HG02970 (cell line): ENCODE measurements around the gene URB1.
"Not testable (repeated sequence)": the region's sequence is repeated elsewhere in the genome, so short reads cannot be mapped to it uniquely, and the experiment has no call there.

Experiments
- ATAC-seq: cut with Tn5 transposase; IDR thresholded peaks from one replicate; pipeline ENCODE4 v1.9.1; 2021; ENCODE audit warnings: mild to moderate bottlenecking, moderate library complexity, moderate number of reproducible peaks; ENCODE audit not compliant: unreplicated experiment, low FRiP score

URB1 gene

DNA sequence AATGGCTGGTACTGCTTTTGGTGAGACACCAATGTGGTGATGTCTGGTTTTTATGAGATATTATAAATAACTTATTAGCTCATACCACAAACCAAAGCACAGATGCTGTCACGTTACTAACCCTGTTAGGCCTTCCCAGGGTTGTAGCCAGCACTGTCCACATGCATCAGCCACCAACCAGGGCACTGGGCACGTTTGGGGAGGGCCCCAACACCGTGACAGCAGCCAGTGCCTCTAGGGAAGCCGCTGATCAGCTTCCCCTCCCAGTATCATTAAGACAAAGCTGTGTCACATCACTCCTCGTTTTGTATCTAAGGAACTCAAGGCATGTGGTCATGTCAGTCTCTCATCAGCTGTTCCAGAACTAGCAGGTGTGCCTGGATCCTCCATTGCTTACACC is 13.9 kb downstream of the URB1 start:
- no peak for ATAC-seq

DNA sequence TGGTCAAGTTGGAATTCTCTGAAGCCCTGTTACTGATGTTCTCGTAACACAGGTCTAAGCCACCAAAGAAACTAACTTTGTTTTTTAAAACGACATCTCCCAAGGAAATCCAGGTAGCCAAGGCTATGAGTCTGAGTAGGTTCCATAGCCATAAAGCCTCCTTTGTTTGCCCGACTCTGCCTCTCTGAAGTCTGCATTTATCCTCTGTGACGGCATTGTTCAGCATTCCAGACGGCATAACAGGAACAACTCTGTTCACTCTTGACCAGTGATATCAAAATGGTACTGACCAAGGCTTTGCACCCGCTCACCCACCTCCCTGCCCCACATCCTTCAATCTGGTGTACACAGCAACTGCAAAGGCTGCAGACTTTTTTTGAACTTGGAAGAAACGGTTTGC is 14.8 kb downstream of the URB1 start:
- no peak for ATAC-seq

DNA sequence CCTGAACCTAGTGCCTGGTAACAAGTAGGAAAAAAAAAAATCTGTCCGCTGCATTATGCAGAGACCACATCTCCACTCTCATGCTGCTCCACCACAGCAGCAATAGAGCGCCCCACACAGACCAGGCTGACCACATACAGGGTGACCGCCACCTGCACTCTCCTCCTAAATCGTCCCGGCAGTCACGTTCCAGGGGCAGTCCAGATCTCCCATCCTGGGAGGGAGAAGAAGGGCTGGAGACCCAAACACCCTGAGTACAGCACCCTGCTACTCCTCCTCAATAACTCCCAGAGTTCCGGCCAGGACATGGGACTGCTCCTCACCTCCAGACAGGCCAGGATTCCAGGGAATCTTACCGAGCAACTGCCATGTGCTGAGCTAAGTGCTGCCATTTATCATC is 15.3 kb downstream of the URB1 start:
- no peak for ATAC-seq

DNA sequence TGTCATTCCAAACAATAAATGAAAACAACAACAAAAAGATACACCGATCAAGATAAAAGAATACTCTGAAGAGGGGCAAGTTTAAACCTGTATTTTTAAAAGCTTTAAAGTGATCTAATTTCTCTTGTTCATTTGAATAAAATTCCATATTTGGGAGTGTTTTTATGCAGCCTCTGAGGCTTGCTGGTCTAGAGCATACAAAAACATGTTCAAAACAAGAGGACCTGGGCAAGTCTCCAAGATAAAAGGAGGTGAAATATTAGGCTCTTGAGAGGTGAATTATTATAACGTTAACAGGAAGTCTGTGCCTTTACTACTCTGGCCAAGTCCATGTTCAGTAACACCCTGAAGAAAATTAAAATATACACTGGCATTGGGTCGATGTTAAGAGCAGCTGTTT is 20.1 kb downstream of the URB1 start:
- no peak for ATAC-seq

GRCh38 chr21:32371913-32372314 is 20.9 kb downstream of the URB1 start:
- no peak for ATAC-seq

- ATAC-seq, result no peak
Measured at GRCh38 chr21:32370998-32371766, 21.6 kb downstream of the URB1 start.

DNA sequence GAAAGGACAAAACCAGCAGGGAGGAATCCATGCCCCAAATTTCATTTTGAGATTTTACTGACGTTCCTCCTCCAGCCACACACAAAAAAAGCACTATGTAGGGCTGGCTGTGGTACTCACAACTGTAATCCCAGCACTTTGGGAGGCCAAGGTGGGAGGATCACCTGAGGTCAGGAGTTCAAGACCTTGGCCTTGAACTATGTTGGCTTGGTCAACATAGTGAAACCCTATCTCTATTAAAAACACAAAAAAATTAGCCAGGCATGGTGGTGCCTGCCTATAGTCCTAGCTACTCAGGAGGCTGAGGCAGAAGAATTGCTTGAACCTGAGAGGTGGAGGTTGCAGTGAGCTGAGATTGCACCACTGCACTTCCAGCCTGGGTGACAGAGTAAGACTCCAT is 23.9 kb downstream of the URB1 start:
- ATAC-seq, result not testable (repeated sequence)

- no peak for ATAC-seq
Measured at GRCh38 chr21:32368386-32368785, 24.4 kb downstream of the URB1 start.

DNA sequence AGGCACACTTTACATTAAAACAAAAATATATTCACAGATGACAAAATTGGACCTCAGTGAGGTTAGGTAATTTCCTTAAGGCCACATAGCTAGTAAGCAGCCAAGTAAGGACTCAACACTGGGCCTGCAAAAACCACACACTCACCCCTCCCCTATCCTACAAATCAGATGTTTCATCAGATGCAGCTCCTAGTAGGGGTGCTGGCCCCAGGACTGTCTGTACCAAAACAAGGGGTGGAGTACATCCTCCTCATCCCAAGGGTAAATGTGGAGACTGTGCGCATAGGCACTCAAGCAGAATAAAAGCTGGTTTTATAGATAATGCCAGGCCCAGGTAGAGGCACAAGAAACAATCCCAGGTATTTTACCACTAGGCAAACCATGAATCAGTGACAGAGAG is 25.7 kb downstream of the URB1 start:
- ATAC-seq, result no peak

DNA sequence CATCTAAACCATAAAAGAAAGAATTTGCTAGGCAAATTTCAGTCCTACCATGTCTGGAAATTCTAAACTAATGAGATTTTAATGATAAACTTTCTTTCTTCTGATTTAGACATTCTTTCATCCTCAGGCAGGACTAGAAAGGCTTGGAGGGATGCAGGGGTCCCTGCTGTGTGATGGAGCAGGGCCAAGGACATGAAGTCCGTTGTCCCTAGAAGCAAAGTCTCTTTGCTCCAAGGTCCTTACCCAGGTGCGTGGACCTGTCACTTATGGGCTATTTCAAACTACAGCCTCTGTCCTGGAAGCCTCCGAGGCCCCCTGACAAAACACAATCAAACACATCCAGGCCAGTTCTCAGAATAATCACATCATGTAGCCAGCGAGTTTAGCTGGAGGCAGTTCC is 26.6 kb downstream of the URB1 start:
- ATAC-seq, result no peak

- no peak for ATAC-seq
Measured at GRCh38 chr21:32364796-32365195, 28.0 kb downstream of the URB1 start.

DNA sequence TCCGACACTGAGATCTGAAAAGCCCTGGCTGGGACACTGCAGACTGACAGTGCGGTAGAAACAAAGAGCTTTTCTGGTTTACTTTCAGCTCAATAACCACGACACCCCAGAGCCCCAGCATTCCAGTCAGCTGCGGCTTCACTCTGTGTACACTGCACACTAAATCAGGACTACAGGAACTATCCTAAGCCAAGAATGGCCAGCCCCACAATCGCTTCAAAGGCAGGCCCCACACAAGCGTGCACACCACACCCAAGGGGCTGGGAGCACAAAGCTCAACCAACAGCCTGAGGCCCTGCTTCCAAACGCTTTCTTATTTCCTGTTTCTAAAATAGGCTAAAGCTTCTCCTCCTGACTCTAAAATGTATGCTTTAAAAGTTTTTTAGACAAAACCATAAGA is 28.4 kb downstream of the URB1 start:
- no peak for ATAC-seq

GRCh38 chr21:32360401-32360975 is 32.3 kb downstream of the URB1 start:
- ATAC-seq, result no peak

DNA sequence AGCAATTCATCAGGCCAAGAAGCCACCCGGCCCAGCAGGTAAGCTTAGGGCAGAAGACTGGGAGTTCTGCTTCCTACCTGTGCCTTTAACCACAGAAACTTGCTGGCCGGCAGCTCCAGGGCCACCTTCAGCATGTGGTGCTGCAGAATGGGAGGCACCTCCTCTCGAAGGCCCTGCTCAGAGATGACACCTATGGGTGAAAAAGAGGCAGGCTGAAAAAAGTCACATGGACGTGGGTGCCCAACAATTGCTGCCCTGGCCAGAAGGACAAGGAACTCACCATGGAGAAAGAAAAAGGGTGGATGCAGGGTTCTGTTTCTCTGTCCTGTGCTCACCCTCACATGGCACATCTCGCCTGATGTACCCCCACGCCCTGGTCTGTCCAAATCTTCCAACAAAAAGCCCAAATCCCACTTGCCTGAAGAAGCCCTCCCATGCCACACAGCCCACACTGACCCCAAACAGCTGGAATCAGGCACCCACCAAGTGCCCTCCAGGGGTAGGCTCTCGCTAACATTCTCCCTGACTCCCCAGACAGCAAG is 33.0 kb downstream of the URB1 start:
- ATAC-seq, result no peak

DNA sequence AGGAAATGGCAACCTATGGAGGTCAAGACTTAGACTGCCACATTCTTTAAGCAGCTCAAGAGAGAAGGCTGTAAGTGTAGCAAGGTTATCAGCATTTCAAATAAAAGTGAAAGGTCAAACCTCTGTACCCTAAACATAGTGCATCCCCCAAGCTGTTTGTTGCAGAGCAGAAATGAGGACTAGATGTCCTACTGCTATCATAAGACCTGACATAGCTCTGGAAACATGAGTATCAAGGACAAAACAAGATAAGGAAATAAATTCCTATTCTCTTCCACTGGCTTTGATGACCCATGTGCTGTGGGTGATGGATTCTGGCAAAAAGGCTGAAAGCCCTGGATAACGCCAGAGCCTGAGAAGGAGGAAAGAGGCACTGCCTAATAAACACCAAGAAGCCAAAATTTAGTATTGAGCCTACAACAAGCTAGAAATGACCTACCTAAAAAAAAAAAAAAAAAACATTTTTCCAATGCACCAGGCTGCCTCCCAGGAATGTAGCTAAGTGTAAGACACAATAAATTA is 35.9 kb downstream of the URB1 start:
- ATAC-seq, result no peak

DNA sequence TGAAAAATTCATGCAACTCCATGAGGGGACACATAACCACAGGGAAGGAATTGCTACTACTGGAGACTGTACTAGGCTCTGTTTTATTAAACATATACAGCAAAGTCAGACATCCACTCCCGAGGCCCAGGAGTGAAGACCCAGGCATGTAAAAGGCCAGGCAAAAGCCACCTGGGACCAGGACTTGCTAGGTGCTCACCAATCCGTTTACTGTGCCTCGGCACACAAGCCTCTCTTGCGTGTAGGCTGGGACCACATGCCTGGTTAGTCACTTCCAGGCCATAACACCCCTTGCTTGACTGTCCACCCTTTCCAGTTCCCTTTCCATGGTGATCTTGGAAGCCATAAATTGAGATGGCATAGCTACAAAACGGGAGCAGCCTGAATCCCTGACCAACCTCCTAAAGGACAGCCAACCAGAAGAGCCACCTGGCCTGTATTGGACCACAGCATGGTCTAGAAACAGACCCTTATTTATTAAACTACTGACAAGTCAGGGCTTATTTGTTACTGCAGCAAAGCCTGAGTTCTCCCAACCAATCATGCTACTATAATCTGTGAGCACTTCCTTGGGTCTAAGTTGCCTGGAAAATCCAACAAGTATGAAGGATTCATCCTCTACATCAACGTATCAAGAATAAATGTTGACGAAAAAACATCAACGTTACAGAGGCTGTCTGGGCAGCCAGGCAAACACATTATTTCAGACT is 39.7 kb downstream of the URB1 start:
- ATAC-seq, result no peak

DNA sequence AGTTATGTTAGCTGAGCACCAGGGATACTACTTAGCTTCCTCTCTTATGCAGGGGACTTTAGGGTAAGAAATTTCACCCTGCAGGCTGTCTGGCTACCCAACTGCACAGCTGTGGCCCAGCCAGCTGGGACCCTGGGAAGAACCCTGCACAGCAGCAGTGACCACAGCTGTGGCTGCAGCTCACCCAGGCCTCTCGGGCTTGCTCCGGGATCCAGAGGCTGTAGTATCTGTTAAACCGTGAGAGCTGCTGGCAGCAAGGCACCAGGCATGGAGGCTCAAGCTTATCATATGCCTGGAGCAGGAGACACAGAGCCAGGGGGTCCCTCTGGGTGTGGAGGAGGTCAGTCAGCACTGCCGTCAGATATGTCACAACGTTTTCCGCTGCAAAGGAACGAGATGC is 40.3 kb downstream of the URB1 start:
- no peak for ATAC-seq

DNA sequence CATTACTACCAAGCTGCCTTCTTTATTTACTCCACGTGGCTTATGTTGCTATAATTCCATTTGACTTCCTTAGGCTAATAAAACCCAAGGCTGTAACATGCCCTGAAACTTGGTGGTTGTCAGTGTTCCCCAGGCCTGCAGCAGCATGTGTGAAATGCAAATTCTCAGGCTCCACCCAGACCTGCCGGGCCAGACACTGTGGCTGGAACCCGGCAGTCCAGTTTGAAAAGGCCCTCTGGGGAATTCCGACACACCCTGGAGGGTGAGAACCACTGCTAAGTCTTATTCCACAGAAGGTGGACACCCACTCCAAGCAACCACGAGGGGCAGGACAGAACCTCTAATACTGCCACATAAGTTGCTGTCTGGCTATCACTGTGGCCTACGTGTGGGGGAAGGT is 41.4 kb downstream of the URB1 start:
- ATAC-seq, result no peak

DNA sequence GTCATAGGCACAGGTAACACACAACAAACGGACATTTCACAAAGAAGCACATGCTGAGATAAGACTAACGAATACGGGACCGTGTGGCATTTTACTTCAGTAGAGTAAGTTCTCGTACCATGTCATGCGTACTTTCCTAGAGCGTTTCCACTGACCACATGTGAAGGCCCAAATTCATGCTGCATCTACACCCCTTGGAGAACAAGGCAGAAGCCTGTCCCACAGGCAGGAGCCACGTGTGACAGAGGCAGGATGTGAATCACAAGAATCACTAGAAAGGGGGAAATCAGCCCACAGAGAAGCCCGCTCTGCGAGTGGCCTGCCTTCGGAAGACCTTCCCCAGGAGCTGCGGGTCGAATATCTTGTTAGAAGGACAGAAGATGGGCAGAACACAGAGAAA is 41.8 kb downstream of the URB1 start:
- ATAC-seq, result no peak

GRCh38 chr21:32350211-32350980 is 42.4 kb downstream of the URB1 start:
- no peak for ATAC-seq
